Measurements from ENCODE around the gene SUFU.

Gene SUFU

GRCh38 chr10:102554531-102554930 lies 50.8 kb downstream of the SUFU start:
- TF ChIP-seq CTCF (IDR thresholded peaks at IDR 0.05; ENCODE audit: low read depth, low read length), result no peak
- no peak overlapping the region for H3K4me3 ChIP-seq (ENCODE audit: low read depth, low read length)
- in situ Hi-C loops (cut with HindIII; ENCODE audit: low sequenced_read_pairs), result no loop called here
- no peak for DNase-seq (ENCODE audit: low read depth, low spot score)

- TF ChIP-seq CTCF (IDR thresholded peaks at IDR 0.05; ENCODE audit: low read depth, low read length), result no peak
- in situ Hi-C loops (cut with HindIII; ENCODE audit: low sequenced_read_pairs), result no loop called here
- DNase-seq (ENCODE audit: low read depth, low spot score), result peak; percentile 77
- no peak overlapping the region for H3K4me3 ChIP-seq (ENCODE audit: low read depth, low read length)
Observed at GRCh38 chr10:102555781-102556328, 52.1 kb downstream of the SUFU start.

- in situ Hi-C loops (cut with HindIII; ENCODE audit: low sequenced_read_pairs), result no loop called here
- no peak for TF ChIP-seq CTCF (IDR thresholded peaks at IDR 0.05; ENCODE audit: low read depth, low read length)
Observed at GRCh38 chr10:102557569-102557968, 53.8 kb downstream of the SUFU start.

GRCh38 chr10:102559764-102560163 lies 56.0 kb downstream of the SUFU start:
- in situ Hi-C loops (cut with HindIII; ENCODE audit: low sequenced_read_pairs), result no loop called here
- no peak for TF ChIP-seq CTCF (IDR thresholded peaks at IDR 0.05; ENCODE audit: low read depth, low read length)
- no peak overlapping the region for H3K4me3 ChIP-seq (ENCODE audit: low read depth, low read length)
- no peak for DNase-seq (ENCODE audit: low read depth, low spot score)

More at GRCh38 chr10:102557569-102557968, 53.8 kb downstream of the SUFU start:
- H3K4me3 ChIP-seq (ENCODE audit: low read depth, low read length), result no peak overlapping the region
- no peak for DNase-seq (ENCODE audit: low read depth, low spot score)

GRCh38 chr10:102564209-102564834 lies 60.5 kb downstream of the SUFU start:
- no peak for TF ChIP-seq CTCF (IDR thresholded peaks at IDR 0.05; ENCODE audit: low read depth, low read length)
- no peak overlapping the region for H3K4me3 ChIP-seq (ENCODE audit: low read depth, low read length)
- in situ Hi-C loops (cut with HindIII; ENCODE audit: low sequenced_read_pairs), result no loop called here
- no peak for DNase-seq (ENCODE audit: low read depth, low spot score)

- no peak for TF ChIP-seq CTCF (IDR thresholded peaks at IDR 0.05; ENCODE audit: low read depth, low read length)
- no peak overlapping the region for H3K4me3 ChIP-seq (ENCODE audit: low read depth, low read length)
- no peak for DNase-seq (ENCODE audit: low read depth, low spot score)
- in situ Hi-C loops (cut with HindIII; ENCODE audit: low sequenced_read_pairs), result no loop called here
Observed at GRCh38 chr10:102565793-102566192, 62.0 kb downstream of the SUFU start.

Data from astrocyte of the spinal cord (primary cell).